ENCODE data around the gene SMIM36. TPM values are rescaled to one million over a fixed set of nuclear protein-coding genes. Genes with fewer than 3 reads are reported as not detected.
"Not testable (repeated sequence)": the region's sequence is repeated elsewhere in the genome, so short reads cannot be mapped to it uniquely, and the experiment has no call there.

The SMIM36 gene
- total RNA-seq, 1 donor from 2014 or later, result not detected

- no peak for TF ChIP-seq CTCF (IDR thresholded peaks at IDR 0.05; ENCODE audit: insufficient read depth, low read length, severe bottlenecking)
- FAIRE-seq, result no peak
- Histone ChIP-seq H3K4me3 (ENCODE audit: low read depth, low read length) (no peak overlapping the region), H3K36me3 (ENCODE audit: control insufficient read depth, insufficient read depth, low read length) (no peaks in the 10 kb centered on the region), H3K27me3 (ENCODE audit: control insufficient read depth, insufficient read depth, low read length) (peaks cover 5% of the 10 kb centered on the region)
- DNase-seq (ENCODE audit: low read depth), result peak; percentile 54
These were observed 84.2 kb downstream of the SMIM36 start for GRCh38 chr17:55426851-55427586.

DNA sequence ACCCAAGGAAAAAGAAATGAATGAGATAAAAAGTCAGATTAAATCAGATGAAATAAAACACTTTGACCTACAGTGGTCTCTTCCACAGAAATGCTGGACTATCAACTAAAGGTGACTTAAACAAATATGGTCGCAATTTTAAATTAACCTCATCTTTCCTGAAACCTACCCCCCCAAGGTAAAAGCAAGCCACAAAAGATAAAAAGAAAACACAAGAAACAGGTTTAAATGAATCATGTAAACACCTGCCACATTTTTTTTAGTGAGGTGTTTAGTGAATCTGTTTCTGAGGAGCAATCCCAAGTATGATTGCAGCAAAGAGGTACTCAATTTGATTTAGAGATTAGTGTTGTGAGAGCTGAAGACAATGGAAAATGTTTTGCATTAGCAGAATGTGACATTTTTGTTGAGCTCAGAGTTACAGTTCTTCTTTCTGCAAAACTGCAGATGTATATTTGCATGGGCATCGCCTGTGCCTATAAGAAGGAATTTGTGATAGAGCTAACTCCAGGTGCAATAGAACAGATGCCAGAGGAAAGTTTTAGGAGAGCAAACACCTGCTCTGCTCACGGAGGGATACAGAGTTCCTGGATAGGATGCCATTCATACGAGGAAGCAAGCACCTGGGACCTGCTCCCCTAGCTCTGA, 86.2 kb downstream of the SMIM36 start:
- Histone ChIP-seq H3K27me3 (ENCODE audit: control insufficient read depth, insufficient read depth, low read length) (peaks cover 5% of the 10 kb centered on the region), H3K36me3 (ENCODE audit: control insufficient read depth, insufficient read depth, low read length) (no peaks in the 10 kb centered on the region), H3K4me3 (ENCODE audit: low read depth, low read length) (no peak overlapping the region)
- FAIRE-seq (no peak), DNase-seq (ENCODE audit: low read depth) (no peak)
- TF ChIP-seq CTCF (IDR thresholded peaks at IDR 0.05; ENCODE audit: insufficient read depth, low read length, severe bottlenecking), result no peak

GRCh38 chr17:55423535-55423934, 87.7 kb downstream of the SMIM36 start:
- no peak for DNase-seq (ENCODE audit: low read depth)
- H3K4me3 ChIP-seq (ENCODE audit: low read depth, low read length), result no peak overlapping the region
- peaks cover 5% of the 10 kb centered on the region for H3K27me3 ChIP-seq (ENCODE audit: control insufficient read depth, insufficient read depth, low read length)
- no peaks in the 10 kb centered on the region for H3K36me3 ChIP-seq (ENCODE audit: control insufficient read depth, insufficient read depth, low read length)
- FAIRE-seq, result no peak
- TF ChIP-seq CTCF (IDR thresholded peaks at IDR 0.05; ENCODE audit: insufficient read depth, low read length, severe bottlenecking), result no peak

GRCh38 chr17:55422828-55423164, 88.5 kb downstream of the SMIM36 start:
- not testable (repeated sequence) for H3K4me3 ChIP-seq (ENCODE audit: low read depth, low read length); H3K27me3 ChIP-seq (ENCODE audit: control insufficient read depth, insufficient read depth, low read length); FAIRE-seq; H3K36me3 ChIP-seq (ENCODE audit: control insufficient read depth, insufficient read depth, low read length); DNase-seq (ENCODE audit: low read depth)

- FAIRE-seq (no peak), DNase-seq (ENCODE audit: low read depth) (peak; percentile 34)
- H3K27me3 ChIP-seq (ENCODE audit: control insufficient read depth, insufficient read depth, low read length), result peaks cover 5% of the 10 kb centered on the region
- no peak for TF ChIP-seq CTCF (IDR thresholded peaks at IDR 0.05; ENCODE audit: insufficient read depth, low read length, severe bottlenecking)
- H3K4me3 ChIP-seq (ENCODE audit: low read depth, low read length), result peak within 1 kb of the TSS; percentile 83
- no peaks in the 10 kb centered on the region for H3K36me3 ChIP-seq (ENCODE audit: control insufficient read depth, insufficient read depth, low read length)
These were observed 89.9 kb downstream of the SMIM36 start, which contains the start of gene MMD for GRCh38 chr17:55421179-55421934. Gene MMD (minus strand): TSS chr17:55421835. CDS start chr17:55421695, 140 bp downstream.

- TF ChIP-seq CTCF (IDR thresholded peaks at IDR 0.05; ENCODE audit: insufficient read depth, low read length, severe bottlenecking), result no peak
- Histone ChIP-seq H3K4me3 (ENCODE audit: low read depth, low read length) (peak overlapping the region; percentile 83), H3K36me3 (ENCODE audit: control insufficient read depth, insufficient read depth, low read length) (no peaks in the 10 kb centered on the region), H3K27me3 (ENCODE audit: control insufficient read depth, insufficient read depth, low read length) (peaks cover 5% of the 10 kb centered on the region)
- no peak for DNase-seq (ENCODE audit: low read depth)
- no peak for FAIRE-seq
These were observed 90.5 kb downstream of the SMIM36 start for GRCh38 chr17:55420776-55421178.

Data from bronchial epithelial cell (primary cell).